ENCODE results near the gene IGF2. TPM values are rescaled to one million over a fixed set of nuclear protein-coding genes. Genes with fewer than 3 reads are reported as not detected.

The IGF2 gene
- total RNA-seq, 2 experiments from 2014 or later = not detected

GRCh38 chr11:2130881-2131352 is 8.3 kb downstream of the IGF2 start:
- CTCF ChIA-PET = no interaction called here
- H3K27ac Mint-ChIP-seq = no peak overlapping the region
- no peaks in the 10 kb centered on the region for H3K9me3 Mint-ChIP-seq
- Histone ChIP-seq H3K27me3 (ENCODE audit: control insufficient read depth in 1 of 2, insufficient read depth in 2 of 2, low read length in 2 of 2) (peaks cover 10 to 23% of the 10 kb centered on the region in 2 experiments), H3K9me3 (ENCODE audit: control insufficient read depth in 1 of 2, insufficient read depth in 1 of 2, low read length in 2 of 2) (peaks cover 0 to 16% of the 10 kb centered on the region in 2 experiments), H3K4me3 (ENCODE audit: low read length) (no peak overlapping the region), H3K36me3 (ENCODE audit: insufficient read depth, low read length) (no peaks in the 10 kb centered on the region), H3K27ac (ENCODE audit: low read depth in 1 of 2, low read length in 2 of 2) (no peak overlapping the region), H3K4me1 (ENCODE audit: insufficient read depth, low read length) (no peaks in the 10 kb centered on the region)
- DNase-seq = no peak
- POLR2A ChIA-PET = no interaction called here
- no peaks in the 10 kb centered on the region for H3K36me3 Mint-ChIP-seq (ENCODE audit: low read depth)
- TF ChIP-seq CTCF (IDR thresholded peaks at IDR 0.05) = no peak
- H3K4me1 Mint-ChIP-seq (ENCODE audit: low read depth) = no peaks in the 10 kb centered on the region
- H3K27me3 Mint-ChIP-seq = peaks cover 39% of the 10 kb centered on the region
- H3K4me3 Mint-ChIP-seq = no peak overlapping the region
- intact Hi-C loops (cut with DNase I, micrococcal nuclease) = no loop called here
- no peak for ATAC-seq (ENCODE audit: poor library complexity)

- no peak overlapping the region for H3K4me3 Mint-ChIP-seq
- ATAC-seq (ENCODE audit: poor library complexity) = no peak
- no peak overlapping the region for H3K27ac Mint-ChIP-seq
- H3K36me3 ChIP-seq (ENCODE audit: insufficient read depth, low read length) = no peaks in the 10 kb centered on the region
- no peaks in the 10 kb centered on the region for H3K36me3 Mint-ChIP-seq (ENCODE audit: low read depth)
- peaks cover 7 to 18% of the 10 kb centered on the region in 2 experiments for H3K27me3 ChIP-seq (ENCODE audit: control insufficient read depth in 1 of 2, insufficient read depth in 2 of 2, low read length in 2 of 2)
- no peaks in the 10 kb centered on the region for H3K4me1 Mint-ChIP-seq (ENCODE audit: low read depth)
- intact Hi-C loops (cut with DNase I, micrococcal nuclease) = no loop called here
- ChIA-PET CTCF (no interaction called here), POLR2A (no interaction called here)
- H3K27me3 Mint-ChIP-seq = peaks cover 28% of the 10 kb centered on the region
- no peak for TF ChIP-seq CTCF (IDR thresholded peaks at IDR 0.05)
- no peak overlapping the region for H3K27ac ChIP-seq (ENCODE audit: low read depth in 1 of 2, low read length in 2 of 2)
- no peaks in the 10 kb centered on the region for H3K4me1 ChIP-seq (ENCODE audit: insufficient read depth, low read length)
- H3K9me3 Mint-ChIP-seq = no peaks in the 10 kb centered on the region
- H3K4me3 ChIP-seq (ENCODE audit: low read length) = no peak overlapping the region
- peaks cover 0 to 11% of the 10 kb centered on the region in 2 experiments for H3K9me3 ChIP-seq (ENCODE audit: control insufficient read depth in 1 of 2, insufficient read depth in 1 of 2, low read length in 2 of 2)
- DNase-seq = no peak
Measured at GRCh38 chr11:2129699-2130366, 9.4 kb downstream of the IGF2 start.

- H3K9me3 ChIP-seq (ENCODE audit: control insufficient read depth in 1 of 2, insufficient read depth in 1 of 2, low read length in 2 of 2) = peaks cover 0 to 10% of the 10 kb centered on the region in 2 experiments
- no peaks in the 10 kb centered on the region for H3K4me1 ChIP-seq (ENCODE audit: insufficient read depth, low read length)
- H3K27ac ChIP-seq (ENCODE audit: low read depth in 1 of 2, low read length in 2 of 2) = no peak overlapping the region
- H3K36me3 Mint-ChIP-seq (ENCODE audit: low read depth) = no peaks in the 10 kb centered on the region
- ChIA-PET POLR2A (no interaction called here), CTCF (no interaction called here)
- intact Hi-C loops (cut with DNase I, micrococcal nuclease) = no loop called here
- ATAC-seq (ENCODE audit: poor library complexity) (no peak), DNase-seq (no peak)
- no peaks in the 10 kb centered on the region for H3K9me3 Mint-ChIP-seq
- peaks cover 6 to 12% of the 10 kb centered on the region in 2 experiments for H3K27me3 ChIP-seq (ENCODE audit: control insufficient read depth in 1 of 2, insufficient read depth in 2 of 2, low read length in 2 of 2)
- no peaks in the 10 kb centered on the region for H3K36me3 ChIP-seq (ENCODE audit: insufficient read depth, low read length)
- no peak overlapping the region for H3K4me3 ChIP-seq (ENCODE audit: low read length)
- no peak for TF ChIP-seq CTCF (IDR thresholded peaks at IDR 0.05)
- no peak overlapping the region for H3K27ac Mint-ChIP-seq
- no peak overlapping the region for H3K4me3 Mint-ChIP-seq
- no peaks in the 10 kb centered on the region for H3K4me1 Mint-ChIP-seq (ENCODE audit: low read depth)
- peaks cover 24% of the 10 kb centered on the region for H3K27me3 Mint-ChIP-seq
Measured at GRCh38 chr11:2129308-2129698, 9.9 kb downstream of the IGF2 start.
